HG03108 (cell line): ENCODE measurements around the gene SAMD10.
"Not testable (repeated sequence)": the region's sequence is repeated elsewhere in the genome, so short reads cannot be mapped to it uniquely, and the experiment has no call there.

ENCODE experiments used
- ATAC-seq: cut with Tn5 transposase; IDR thresholded peaks from one replicate; pipeline ENCODE4 v1.9.1; 2021; ENCODE audit warnings: moderate library complexity; ENCODE audit not compliant: unreplicated experiment

The SAMD10 gene

GRCh38 chr20:63969838-63970713, 9.4 kb downstream of the SAMD10 start, which contains the start of gene ZNF512B:
TSS of gene ZNF512B (minus strand) at chr20:63969930. CDS start at chr20:63967950, 1,980 bp downstream.
- no peak for ATAC-seq

GRCh38 chr20:63968928-63969760, 10.3 kb downstream of the SAMD10 start:
- no peak for ATAC-seq

DNA sequence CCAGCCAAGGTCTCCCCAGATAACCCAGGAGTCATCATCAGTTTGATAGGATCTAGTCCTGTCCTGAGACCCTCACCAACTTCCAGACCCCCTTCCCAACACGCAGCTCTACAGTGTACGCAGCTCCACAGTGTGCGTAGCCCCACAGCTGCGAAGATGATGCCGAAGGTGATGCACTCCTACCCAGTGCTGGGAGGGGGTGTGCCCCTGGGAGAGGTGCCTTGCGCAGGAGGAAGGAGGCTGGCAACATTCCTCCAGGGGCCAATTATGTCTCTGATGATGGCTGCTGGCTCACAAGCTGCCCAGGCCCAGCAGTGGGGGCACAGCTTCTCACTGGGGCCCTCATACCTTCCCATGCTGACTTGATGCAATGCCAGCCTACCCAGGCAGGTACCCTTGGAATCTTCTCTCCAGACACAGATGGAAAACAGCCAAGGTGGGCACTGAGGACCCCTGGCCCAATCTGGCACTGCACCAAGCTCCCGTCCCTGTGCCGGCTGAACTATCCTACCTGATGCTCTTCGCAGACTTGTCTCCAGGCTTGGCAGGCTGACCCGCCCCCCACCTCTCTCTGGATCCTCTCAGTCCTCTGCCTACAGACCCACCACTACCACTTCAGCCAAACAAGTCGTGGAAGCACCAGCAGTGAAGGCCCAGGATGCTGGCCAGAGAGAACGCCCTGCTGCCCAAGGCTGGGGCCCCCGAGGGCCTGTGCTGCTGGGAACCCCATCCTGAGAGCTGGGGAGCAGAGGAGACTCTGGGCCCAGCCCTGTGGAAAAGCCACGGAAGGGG, 11.1 kb downstream of the SAMD10 start:
- ATAC-seq, result no peak

DNA sequence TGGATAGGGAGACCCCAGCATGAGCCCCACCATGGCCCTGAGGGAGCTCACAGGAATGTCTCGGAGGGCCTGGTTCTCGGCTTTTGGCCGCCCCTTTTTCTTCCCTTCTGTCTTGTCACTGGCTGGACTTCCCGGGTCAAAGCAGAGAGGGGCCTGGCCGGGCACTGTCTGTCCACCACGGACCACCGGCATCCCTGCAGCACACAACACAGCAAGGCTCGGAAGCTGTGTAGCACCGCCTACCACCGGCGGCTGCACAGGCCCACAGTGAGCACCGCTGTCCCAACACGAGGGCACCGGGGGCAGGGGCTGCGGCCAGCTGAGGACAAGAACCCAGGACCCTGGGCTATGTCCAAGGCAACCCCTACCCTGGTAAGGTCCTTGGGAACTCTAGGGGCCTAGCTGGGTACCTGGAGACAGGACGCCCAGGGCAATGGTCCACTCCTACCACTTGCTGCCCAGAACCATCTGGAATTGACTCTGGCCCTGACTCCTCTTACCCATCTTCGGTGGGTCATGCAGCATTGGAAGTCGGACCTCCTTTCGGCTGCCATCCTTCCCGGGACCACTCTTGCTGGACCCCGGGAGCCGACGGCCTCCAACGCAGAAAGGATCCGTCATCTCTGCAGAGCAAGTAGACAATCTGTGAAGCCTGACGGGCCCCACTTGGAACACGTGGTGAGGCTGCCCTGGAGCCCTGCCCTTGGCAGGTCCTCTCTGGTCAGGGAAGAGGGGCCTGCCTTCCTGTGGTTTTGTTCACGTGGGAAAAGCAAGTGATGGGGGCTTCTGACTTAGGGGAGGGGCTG, 11.9 kb downstream of the SAMD10 start:
- no peak for ATAC-seq

- no peak for ATAC-seq
Observed at GRCh38 chr20:63966944-63967322, 12.5 kb downstream of the SAMD10 start.

DNA sequence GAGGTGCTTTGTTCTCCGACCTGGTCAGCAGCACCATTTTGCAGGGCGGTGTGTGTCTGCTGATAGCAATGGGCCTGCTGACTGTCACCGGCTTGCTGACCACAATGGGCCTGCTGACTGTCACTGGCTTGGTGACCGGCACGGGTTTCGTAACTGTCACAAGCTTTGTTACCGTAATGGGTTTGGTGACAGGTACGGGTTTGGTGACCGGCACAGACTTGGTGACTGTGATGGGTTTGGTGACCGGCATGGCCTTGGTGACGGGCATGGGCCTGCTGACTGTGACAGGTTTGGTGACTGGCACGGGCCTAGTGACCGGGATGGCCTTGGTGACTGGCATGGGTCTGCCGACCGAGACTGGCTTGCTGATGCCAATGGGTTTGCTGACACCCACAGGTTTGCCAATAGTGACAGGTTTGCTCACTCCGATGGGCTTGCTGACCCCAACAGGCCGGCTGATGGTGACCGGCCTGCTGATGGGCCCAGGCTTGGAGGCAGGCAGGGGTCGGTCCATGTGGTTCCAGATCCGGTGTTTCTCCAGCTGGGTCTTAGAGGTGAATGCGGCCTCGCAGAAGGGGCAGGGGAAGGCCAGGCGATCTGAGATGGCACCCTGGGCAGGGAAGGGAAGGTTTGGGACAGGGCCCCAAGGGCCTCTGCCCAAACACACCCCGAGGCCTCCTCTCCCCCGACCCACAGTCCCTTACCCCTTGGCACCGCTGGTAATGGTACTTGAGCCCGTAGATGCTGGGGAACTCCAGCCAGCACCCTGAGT, 13.1 kb downstream of the SAMD10 start:
- ATAC-seq, result no peak

- ATAC-seq, result no peak
Observed at GRCh38 chr20:63964412-63964811, 15.0 kb downstream of the SAMD10 start.

DNA sequence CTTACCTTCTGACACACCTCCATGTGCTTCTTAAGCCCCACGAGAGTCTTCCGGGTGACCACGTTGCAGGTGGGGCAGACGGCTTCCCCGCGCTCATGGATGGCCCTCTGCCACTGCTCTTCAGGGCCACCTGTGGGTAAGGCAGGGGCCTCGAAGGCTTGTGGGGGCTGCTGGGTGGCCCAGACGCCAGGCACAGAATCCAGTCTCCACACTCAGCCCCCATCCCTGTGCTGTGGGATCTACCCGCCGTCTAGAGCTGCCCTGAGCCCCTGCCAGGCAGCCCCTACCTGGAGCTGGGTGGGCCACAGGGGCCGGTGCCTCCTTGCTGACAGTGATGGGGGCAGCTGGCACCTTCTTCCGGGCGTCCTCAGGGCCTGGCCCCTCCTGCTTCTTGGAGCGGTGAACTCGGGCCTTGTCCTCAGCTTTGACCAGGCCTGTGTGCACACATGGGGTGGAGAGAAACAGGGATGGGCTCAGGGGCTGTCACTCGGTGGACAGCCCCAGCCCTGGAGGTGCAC, 15.6 kb downstream of the SAMD10 start:
- ATAC-seq, result no peak

DNA sequence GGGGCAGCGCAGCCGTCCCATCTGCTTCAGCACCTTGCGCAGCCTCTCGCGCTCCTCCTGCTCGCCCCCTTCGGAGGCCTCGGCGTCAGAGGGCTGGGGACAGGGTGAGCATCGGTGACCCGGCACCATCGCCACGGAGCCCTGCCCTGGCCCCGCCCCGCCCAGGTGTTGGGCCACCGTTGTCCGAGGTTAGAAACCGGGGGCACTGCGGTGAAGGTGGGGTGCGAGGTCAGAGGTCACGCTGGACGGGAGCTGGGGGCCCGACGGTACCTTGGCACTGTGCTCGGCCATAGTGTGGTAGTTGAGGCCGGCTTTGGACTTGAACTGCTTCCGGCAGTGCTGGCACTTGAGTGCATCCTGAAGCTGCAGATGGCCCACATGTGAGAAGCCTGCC, 16.1 kb downstream of the SAMD10 start:
- no peak for ATAC-seq

DNA sequence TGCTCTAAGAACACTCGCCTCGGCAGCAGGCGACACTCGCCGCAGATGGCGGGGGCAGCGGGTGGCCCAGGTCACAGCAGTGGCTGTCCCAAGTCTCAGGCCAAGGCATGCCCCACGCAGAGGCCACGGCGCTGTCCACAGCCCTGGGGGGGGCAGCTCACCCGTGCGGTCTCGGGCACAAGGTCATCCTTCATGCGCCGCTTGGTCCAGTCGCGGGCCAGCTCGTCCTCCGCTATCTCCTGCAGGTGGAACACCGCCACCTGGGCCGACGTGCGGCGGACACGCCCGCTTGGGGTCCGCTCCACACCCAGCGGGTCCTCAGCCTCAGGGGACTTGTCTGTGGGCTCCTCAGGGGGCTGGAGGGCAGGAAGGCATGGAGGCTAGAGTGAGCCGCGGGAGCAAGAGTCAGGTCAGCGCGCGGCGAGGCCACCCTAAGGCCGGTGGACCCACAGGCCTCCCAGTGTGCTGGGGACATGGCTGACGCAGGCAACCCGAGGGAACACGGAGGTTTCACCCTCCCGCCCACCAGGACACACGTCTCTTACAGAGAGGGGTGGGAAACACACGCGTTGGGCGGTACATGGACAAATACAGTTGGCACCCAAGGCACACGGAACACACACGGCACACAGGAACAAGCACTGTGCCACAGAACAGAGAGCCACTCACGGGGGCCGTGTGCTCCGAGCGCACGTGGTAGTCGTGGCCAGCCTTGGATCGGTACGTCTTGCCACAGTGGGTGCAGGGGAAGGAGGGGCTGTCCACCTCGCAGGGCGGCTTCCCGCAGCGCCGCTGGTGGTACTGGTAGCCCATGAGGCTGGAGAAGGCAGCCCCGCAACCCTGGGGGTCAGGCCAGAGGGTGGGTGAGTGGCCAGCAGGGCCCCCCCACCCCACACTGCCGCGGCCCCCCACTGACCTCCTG, 16.8 kb downstream of the SAMD10 start:
- ATAC-seq, result no peak

DNA sequence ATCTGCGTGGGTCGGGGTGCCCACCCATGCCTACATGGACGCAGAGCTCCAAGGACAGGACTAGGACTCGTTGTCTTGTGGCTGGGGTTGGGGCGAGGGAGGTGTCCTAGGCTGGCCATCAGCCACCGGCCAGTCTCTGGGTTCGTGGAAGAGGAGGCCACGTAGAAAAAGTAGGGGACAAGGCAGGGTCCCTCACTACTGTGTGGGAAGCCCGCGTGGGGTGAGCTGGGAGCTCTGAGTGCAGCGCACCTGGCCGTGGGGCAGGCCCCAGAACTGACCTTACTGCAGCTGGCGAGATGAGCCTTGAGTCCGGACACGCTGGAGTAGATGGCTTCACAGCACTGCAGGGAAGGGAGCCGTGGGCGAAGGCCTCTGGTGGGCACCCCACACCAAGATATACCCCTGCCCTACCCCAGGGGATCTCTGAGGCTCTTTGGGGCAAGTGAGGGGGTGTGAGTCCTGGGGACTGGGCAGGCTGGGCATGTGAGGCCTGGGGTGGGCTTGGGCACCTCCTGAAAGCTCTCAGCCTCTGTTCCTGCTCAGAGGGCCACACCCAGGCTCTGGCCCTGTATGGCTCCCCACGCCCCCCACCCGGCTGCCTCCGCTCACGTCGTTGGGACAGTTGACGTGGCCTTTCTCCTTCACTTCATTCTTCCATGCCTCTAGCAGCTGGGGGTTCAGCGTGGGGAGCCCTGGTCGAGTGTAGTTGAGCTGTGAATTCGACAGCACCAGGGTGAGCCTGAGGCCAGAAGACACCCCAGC, 17.6 kb downstream of the SAMD10 start:
- ATAC-seq, result no peak

GRCh38 chr20:63960654-63961621, 18.5 kb downstream of the SAMD10 start:
- not testable (repeated sequence) for ATAC-seq

- ATAC-seq, result no peak
Observed at GRCh38 chr20:63959699-63960075, 19.8 kb downstream of the SAMD10 start.

DNA sequence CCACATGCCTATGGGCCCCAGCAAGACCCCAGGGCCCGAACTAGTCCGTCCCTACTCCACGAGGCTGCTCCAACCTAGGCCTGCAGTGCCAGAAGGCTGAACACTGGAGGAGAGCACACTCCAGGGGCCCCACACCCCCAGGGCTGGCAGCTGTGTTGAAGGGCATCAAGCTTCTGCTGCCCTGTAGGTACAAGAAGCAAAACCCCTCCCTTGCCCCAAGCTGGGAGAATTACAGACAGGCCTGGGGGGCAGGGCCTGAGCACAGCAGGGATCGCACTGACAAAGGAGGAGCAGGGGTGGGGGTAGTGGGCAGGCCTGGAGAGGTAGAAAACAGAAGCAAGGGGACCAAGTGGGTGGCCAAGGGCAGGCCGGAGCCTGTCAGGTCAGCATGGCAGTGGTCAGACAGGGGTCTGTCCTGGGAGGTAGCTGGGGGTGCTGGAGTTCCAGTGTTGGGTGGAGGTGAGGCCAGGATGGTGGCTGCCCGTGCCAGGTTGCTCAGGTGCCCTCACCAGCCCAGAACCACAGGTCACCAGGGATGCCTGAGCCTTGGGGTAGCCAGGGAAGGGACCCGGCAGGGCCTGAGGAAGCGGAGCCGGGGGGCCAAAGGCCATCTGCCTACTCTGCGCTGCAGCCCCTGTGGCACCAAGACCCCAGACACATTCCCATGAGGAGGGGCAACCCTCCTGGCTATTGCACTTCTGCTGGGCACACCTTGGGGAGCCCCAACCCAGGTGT, 20.3 kb downstream of the SAMD10 start:
- ATAC-seq, result no peak

DNA sequence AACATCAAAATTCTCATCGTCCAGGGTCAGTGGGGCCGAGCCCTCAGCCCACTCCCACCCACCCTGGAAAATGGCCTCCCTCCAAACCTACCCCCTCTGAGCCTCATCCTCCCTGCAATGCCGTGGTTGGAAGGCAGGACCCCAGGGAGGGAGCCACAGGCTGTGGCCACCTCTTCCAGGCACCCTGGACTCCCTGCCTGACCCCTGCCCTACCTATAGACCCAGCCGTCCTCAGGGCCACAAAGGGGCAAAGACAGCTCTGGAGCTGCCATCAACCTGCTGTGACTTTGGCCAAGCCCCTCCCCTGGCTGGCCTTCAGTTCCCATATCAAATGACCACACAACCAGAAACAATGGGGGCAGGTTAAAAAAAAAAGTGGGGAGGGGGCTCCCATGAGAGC, 21.0 kb downstream of the SAMD10 start:
- no peak for ATAC-seq
